Spleen (tissue), 11 donors: ENCODE data around the gene GPR157. TPM values are rescaled to one million over a fixed set of nuclear protein-coding genes. Genes with fewer than 3 reads are reported as not detected.

Experiments used
- DNase-seq: peaks from one replicate; pipeline ENCODE4 v3.0.0-alpha.2; 2020
- H3K27ac ChIP-seq, 8 donors: fragments of 200-600 bp; sonication (generic) in 7 of 8; 1 replicate in 4 of 8; 2 replicates in 4 of 8; pipeline versions ENCODE4 v1.5.0 to v1.8.0; 2016 to 2021; ENCODE audit warnings: inconsistent platforms in 4 of 8, mild to moderate bottlenecking in 4 of 8, moderate library complexity in 1 of 8
- H3K27me3 ChIP-seq, 7 donors: fragments of 200-600 bp; sonication (generic) in 6 of 7; replicated peaks in 1 of 7; 1 replicate in 4 of 7; 2 replicates in 3 of 7; pipeline versions ENCODE4 v1.5.0 to v1.8.0; 2016 to 2021; ENCODE audit warnings: inconsistent platforms in 3 of 7, mild to moderate bottlenecking in 1 of 7
- H3K36me3 ChIP-seq, 6 donors: fragments of 200-600 bp; sonication (generic) in 5 of 6; 1 replicate in 4 of 6; 2 replicates in 2 of 6; pipeline versions ENCODE4 v1.5.0 to v1.8.0; 2016 to 2021; ENCODE audit warnings: inconsistent platforms in 2 of 6
- H3K4me1 ChIP-seq, 6 donors: fragments of 200-600 bp; sonication (generic) in 5 of 6; 1 replicate in 3 of 6; 2 replicates in 3 of 6; pipeline versions ENCODE4 v1.5.0 to v1.8.0; 2016 to 2021; ENCODE audit warnings: inconsistent platforms in 3 of 6
- H3K4me3 ChIP-seq, 8 donors: fragments of 200-600 bp; sonication (generic) in 7 of 8; 1 replicate in 4 of 8; 2 replicates in 4 of 8; pipeline versions ENCODE4 v1.5.0 to v1.8.0; 2016 to 2021; ENCODE audit warnings: inconsistent platforms in 4 of 8, mild to moderate bottlenecking in 4 of 8, moderate library complexity in 2 of 8
- H3K9me3 ChIP-seq, 8 donors: fragments of 200-600 bp; sonication (generic) in 7 of 8; 1 replicate in 4 of 8; 2 replicates in 4 of 8; pipeline versions ENCODE4 v1.5.0 to v1.8.0; 2016 to 2021; ENCODE audit warnings: inconsistent platforms in 4 of 8
- CTCF ChIP-seq, 11 experiments: fragments of 200-600 bp in 7 of 11; fragments of 450-650 bp in 4 of 11; sonication (generic) in 4 of 11; IDR thresholded peaks in 8 of 11; conservative IDR thresholded peaks in 3 of 11; 1 replicate in 7 of 11; 2 replicates in 4 of 11; pipeline versions ENCODE4 v1.4.0 to v1.8.0; 2016 to 2021; ENCODE audit warnings: antibody characterized with exemption in 11 of 11, inconsistent platforms in 4 of 11, mild to moderate bottlenecking in 1 of 11
- POLR2A ChIP-seq, 3 donors: fragments of 450-650 bp; IDR thresholded peaks; one replicate each; pipeline ENCODE4 v1.5.1; 2017; ENCODE audit warnings: antibody characterized with exemption in 3 of 3, mild to moderate bottlenecking in 1 of 3
- POLR2AphosphoS5 ChIP-seq, 3 donors: sonication (generic); formaldehyde crosslinking; IDR thresholded peaks; one replicate each; pipeline ENCODE4 v1.5.1; 2017; ENCODE audit warnings: antibody characterized with exemption in 3 of 3
- WGBS, 5 donors: extraction: QIAGEN DNeasy Blood & Tissue Kit in 3 of 5; methylation state at CpG; one replicate each; pipeline versions ENCODE4 v1.1.5 to v1.1.7; 2013 to 2018; 5-methylcytosine and 5-hydroxymethylcytosine counted together
- intact Hi-C: fragments of 100-400 bp; cut with DNase I; formaldehyde crosslinking; loops from one replicate; pipeline ENCODE4 v1.15.0; 2023; ENCODE audit warnings: low total_unique reads
- polyA plus RNA-seq, 3 donors: library from polyadenylated mRNA; stranded (reverse); fragments of 200-250 nt; gene quantifications; one replicate each; pipeline ENCODE4 v1.2.1, GENCODE V29; 2013
- total RNA-seq, 7 donors: library from RNA; depleted of rRNA in 3 of 7; stranded (reverse); fragments of >200 nt in 3 of 7; fragmentation: NEBNext Ultra II Directional in 4 of 7; extraction: Animal tissue kit (Norgen Biotek cat#: 25700) in 4 of 7; gene quantifications; one replicate each; pipeline versions ENCODE4 v1.1.0 to v1.2.1, GENCODE V29; 2016 to 2021
- donor health status: healthy with polysubstance abuse.
- donor health status: DM: no; HTN: no; CAD: no; lungs with moderate emphysema.
- donor health status: DM: no; HTN: no; CAD: no.
- donor health status: Bipolar disorder and iron deficiency.
- donor health status: healthy.
- donor health status: DM: no; HTN: no; CAD: no.
- donor health status: DM: yes; HTN: yes; CAD: no.

Gene GPR157
- total and polyA plus RNA-seq, 10 donors = 1.2 to 10.5 (median 6.8) TPM

- Histone ChIP-seq H3K27ac (no peak overlapping the region), H3K9me3 (no peaks in the 10 kb centered on the region), H3K4me3 (no peak overlapping the region), H3K27me3 (no peaks in the 10 kb centered on the region), H3K4me1 (peaks cover 0 to 39% (median 27%) of the 10 kb centered on the region in 6 donors), H3K36me3 (peaks cover 0 to 5% (median 0%) of the 10 kb centered on the region in 6 donors)
- DNase-seq = peak; percentile 52
- TF ChIP-seq POLR2AphosphoS5 (IDR thresholded peaks at IDR 0.05) (no peak), POLR2A (IDR thresholded peaks at IDR 0.05) (no peak), CTCF (IDR thresholded peaks at IDR 0.05 in 8 of 11, conservative IDR thresholded peaks at IDR 0.05 in 3 of 11) (no peak)
- 71 to 86% (median 80%) methylated on average over 8 to 9 of the region's 9 CpGs for WGBS, 5 donors
- intact Hi-C loops = no loop called here
Measured at GRCh38 chr1:9120312-9120958, 8.5 kb downstream of the GPR157 start.

- Histone ChIP-seq H3K4me1 (peaks cover 0 to 32% (median 26%) of the 10 kb centered on the region in 6 donors), H3K9me3 (no peaks in the 10 kb centered on the region), H3K27me3 (no peaks in the 10 kb centered on the region), H3K4me3 (no peak overlapping the region), H3K27ac (no peak overlapping the region), H3K36me3 (peaks cover 0 to 5% (median 0%) of the 10 kb centered on the region in 6 donors)
- DNase-seq = peak; percentile 74
- intact Hi-C loops = loop anchor here (10.0 kb wide), 1 partner anchor 75 kb away; no protein-coding TSS in a partner anchor
- TF ChIP-seq CTCF (IDR thresholded peaks at IDR 0.05 in 8 of 11, conservative IDR thresholded peaks at IDR 0.05 in 3 of 11) (no peak), POLR2A (IDR thresholded peaks at IDR 0.05) (no peak), POLR2AphosphoS5 (IDR thresholded peaks at IDR 0.05) (no peak)
- WGBS, 5 donors = 26 to 53% (median 42%) methylated on average over 5 to 9 of the region's 9 CpGs
Measured at GRCh38 chr1:9119745-9120144, 9.2 kb downstream of the GPR157 start.

- peaks cover 0 to 5% (median 0%) of the 10 kb centered on the region in 6 donors for H3K36me3 ChIP-seq
- peaks cover 0 to 32% (median 26%) of the 10 kb centered on the region in 6 donors for H3K4me1 ChIP-seq
- DNase-seq = peak; percentile 61
- no peak overlapping the region for H3K4me3 ChIP-seq
- H3K27me3 ChIP-seq = no peaks in the 10 kb centered on the region
- 79 to 96% (median 82%) methylated on average over 7 of the region's 7 CpGs for WGBS, 5 donors
- TF ChIP-seq POLR2A (IDR thresholded peaks at IDR 0.05) (no peak), CTCF (IDR thresholded peaks at IDR 0.05 in 8 of 11, conservative IDR thresholded peaks at IDR 0.05 in 3 of 11) (no peak), POLR2AphosphoS5 (IDR thresholded peaks at IDR 0.05) (no peak)
- H3K27ac ChIP-seq = no peak overlapping the region
- no peaks in the 10 kb centered on the region for H3K9me3 ChIP-seq
- intact Hi-C loops = loop anchor here (10.0 kb wide), 1 partner anchor 77 kb away; no protein-coding TSS in a partner anchor
Measured at GRCh38 chr1:9118186-9118585, 10.7 kb downstream of the GPR157 start.

GRCh38 chr1:9115351-9116205, 13.3 kb downstream of the GPR157 start:
- DNase-seq = no peak

More at GRCh38 chr1:9115351-9116205, 13.3 kb downstream of the GPR157 start:
- 68 to 87% (median 80%) methylated on average over 5 of the region's 5 CpGs for WGBS, 5 donors
- Histone ChIP-seq H3K9me3 (no peaks in the 10 kb centered on the region), H3K27ac (no peak overlapping the region), H3K4me1 (peaks cover 0 to 20% (median 16%) of the 10 kb centered on the region in 6 donors), H3K27me3 (no peaks in the 10 kb centered on the region), H3K4me3 (no peak overlapping the region), H3K36me3 (peaks cover 0 to 12% (median 0%) of the 10 kb centered on the region in 6 donors)
- TF ChIP-seq POLR2AphosphoS5 (IDR thresholded peaks at IDR 0.05) = no peak
- no peak for TF ChIP-seq POLR2A (IDR thresholded peaks at IDR 0.05)
- TF ChIP-seq CTCF (IDR thresholded peaks at IDR 0.05 in 8 of 11, conservative IDR thresholded peaks at IDR 0.05 in 3 of 11) = no peak
- intact Hi-C loops = loop anchor here (10.0 kb wide), 1 partner anchor 79 kb away; no protein-coding TSS in a partner anchor
